Activated CD8-positive, alpha-beta memory T cell treated with anti-CD3 and anti-CD28 coated beads, Interleukin-2, amount 50 U/mL, for 24 hours (primary cell): ENCODE data around the gene RBP5.

Source experiments
- DNase-seq: peaks from one replicate; pipeline ENCODE4 v3.0.0-alpha.2; 2020; ENCODE audit errors: extremely low read depth

The RBP5 gene

GRCh38 chr12:7073946-7074345, 54.7 kb downstream of the RBP5 start:
- DNase-seq, result no peak
